H1 (cell line): ENCODE data around the gene PSPH. TPM values are rescaled to one million over a fixed set of nuclear protein-coding genes. Genes with fewer than 3 reads are reported as not detected.

Source experiments
- CTCF ChIA-PET: fragments of 300-600 bp; sonication (Branson Sonifier 250); formaldehyde crosslinking; loops from one replicate; lab custom pipeline; 2021; ENCODE audit not compliant: partially characterized antibody; lab: Charles Lee
- POLR2A ChIA-PET: fragments of 300-600 bp; sonication (Branson Sonifier 250); formaldehyde crosslinking; loops from one replicate; lab custom pipeline; 2021; ENCODE audit warnings: inconsistent platforms; ENCODE audit not compliant: partially characterized antibody; lab: Charles Lee
- DNase-seq, 2 experiments: peaks; one replicate each; pipeline versions ENCODE4 v3.0.0 to v3.0.0-alpha.2; 2010 to 2022; ENCODE audit warnings: low spot score in 2 of 2, low read depth in 1 of 2, mixed read lengths in 1 of 2
- FAIRE-seq: peaks from 2 replicates; lab custom pipeline; 2011; peaks lifted over from hg19 to GRCh38; lab: Jason Lieb, UNC
- H2AFZ ChIP-seq: 2 replicates; pipeline ENCODE4 v1.8.1; 2012; ENCODE audit warnings: low read length, inconsistent platforms
- H2AK5ac ChIP-seq: 2 replicates; pipeline ENCODE4 v1.6.1; 2013; ENCODE audit warnings: low read depth, low read length
- H2BK120ac ChIP-seq: replicated peaks from 2 replicates; pipeline ENCODE3; 2013; ENCODE audit warnings: low read depth, low read length, inconsistent platforms
- H2BK12ac ChIP-seq: 2 replicates; pipeline ENCODE4 v1.6.1; 2013; ENCODE audit warnings: low read depth, low read length
- H2BK15ac ChIP-seq: 2 replicates; pipeline ENCODE4 v1.6.1; 2013; ENCODE audit warnings: low read length
- H2BK20ac ChIP-seq: 2 replicates; pipeline ENCODE4 v1.6.1; 2013; ENCODE audit warnings: low read length
- H2BK5ac ChIP-seq: 2 replicates; pipeline ENCODE4 v1.6.1; 2013; ENCODE audit warnings: low read depth, low read length
- H3K14ac ChIP-seq: 2 replicates; pipeline ENCODE4 v1.6.1; 2013; ENCODE audit warnings: inconsistent platforms; ENCODE audit not compliant: insufficient read length
- H3K18ac ChIP-seq: 2 replicates; pipeline ENCODE4 v1.6.1; 2013; ENCODE audit warnings: low read length; ENCODE audit errors: extremely low read depth
- H3K23ac ChIP-seq: 2 replicates; pipeline ENCODE4 v1.6.1; 2013; ENCODE audit warnings: inconsistent platforms; ENCODE audit not compliant: insufficient read length
- H3K23me2 ChIP-seq: 2 replicates; pipeline ENCODE4 v1.6.1; 2013; ENCODE audit warnings: low read depth, low read length
- H3K27ac ChIP-seq: 2 replicates; pipeline ENCODE4 v1.6.1; 2011; ENCODE audit warnings: low read depth, low read length, inconsistent platforms
- H3K27me3 ChIP-seq, 4 experiments: replicated peaks in 1 of 4; 1 replicate in 1 of 4; 2 replicates in 3 of 4; pipeline versions ENCODE4 v1.6.1 to v1.8.1; 2011 to 2013; ENCODE audit warnings: low read length in 3 of 4, mild to moderate bottlenecking in 3 of 4, inconsistent platforms in 2 of 4, mixed read lengths in 2 of 4, moderate library complexity in 1 of 4; ENCODE audit not compliant: control insufficient read depth in 3 of 4, insufficient read depth in 3 of 4; ENCODE audit errors: extremely low read depth in 1 of 4
- H3K36me3 ChIP-seq, 4 experiments: 2 replicates each; pipeline versions ENCODE4 v1.6.1 to v1.8.1; 2011 to 2013; ENCODE audit warnings: mild to moderate bottlenecking in 4 of 4, low read length in 3 of 4, moderate library complexity in 2 of 4, control low read depth in 1 of 4, inconsistent platforms in 1 of 4; ENCODE audit not compliant: insufficient read depth in 4 of 4, control insufficient read depth in 2 of 4
- H3K4ac ChIP-seq: replicated peaks from 2 replicates; pipeline ENCODE3; 2013; ENCODE audit warnings: low read length, low read depth, mixed read lengths, inconsistent platforms; ENCODE audit not compliant: insufficient read length
- H3K4me1 ChIP-seq, 4 experiments: replicated peaks in 1 of 4; 1 replicate in 1 of 4; 2 replicates in 3 of 4; pipeline versions ENCODE4 v1.6.1 to v1.8.1; 2011 to 2013; ENCODE audit warnings: low read length in 3 of 4, inconsistent platforms in 2 of 4, mixed read lengths in 1 of 4; ENCODE audit not compliant: insufficient read depth in 4 of 4, control insufficient read depth in 3 of 4
- H3K4me2 ChIP-seq, 2 experiments: 2 replicates each; pipeline versions ENCODE4 v1.6.1 to v1.8.1; 2011 to 2013; ENCODE audit warnings: low read depth in 2 of 2, low read length in 2 of 2, control low read depth in 1 of 2, inconsistent platforms in 1 of 2, mild to moderate bottlenecking in 1 of 2; ENCODE audit not compliant: insufficient read depth in 1 of 2
- H3K4me3 ChIP-seq, 4 experiments: fragments of 200-600, 300-600 bp in 1 of 4; sonication (generic), shearing (Covaris generic), sonication (Bioruptor Twin) in 1 of 4; 2 replicates each; pipeline versions ENCODE4 v1.5.1 to v1.8.1; 2011 to 2016; ENCODE audit warnings: low read length in 4 of 4, low read depth in 3 of 4, control low read depth in 2 of 4, inconsistent platforms in 2 of 4, mild to moderate bottlenecking in 2 of 4, mixed read lengths in 1 of 4, moderate library complexity in 1 of 4; ENCODE audit not compliant: insufficient read depth in 2 of 4; ENCODE audit errors: extremely low read depth in 1 of 4
- H3K56ac ChIP-seq: replicated peaks from 2 replicates; pipeline ENCODE3; 2013; ENCODE audit warnings: low read depth, mild to moderate bottlenecking, mixed read lengths, low read length, inconsistent platforms; ENCODE audit not compliant: insufficient read length
- H3K79me1 ChIP-seq: 2 replicates; pipeline ENCODE4 v1.6.1; 2013; ENCODE audit warnings: low read depth, low read length, control low read depth
- H3K79me2 ChIP-seq, 2 experiments: 2 replicates each; pipeline versions ENCODE4 v1.6.1 to v1.8.1; 2012 to 2013; ENCODE audit warnings: low read length in 2 of 2, mild to moderate bottlenecking in 2 of 2, inconsistent platforms in 1 of 2; ENCODE audit not compliant: insufficient read depth in 2 of 2, control insufficient read depth in 1 of 2
- H3K9ac ChIP-seq, 4 experiments: replicated peaks in 1 of 4; 1 replicate in 1 of 4; 2 replicates in 3 of 4; pipeline versions ENCODE4 v1.6.1 to v1.8.1; 2011 to 2013; ENCODE audit warnings: low read depth in 3 of 4, low read length in 3 of 4, control low read depth in 2 of 4, mild to moderate bottlenecking in 2 of 4, moderate library complexity in 2 of 4, inconsistent platforms in 1 of 4; ENCODE audit errors: extremely low read depth in 1 of 4
- H3K9me3 ChIP-seq, 2 experiments: 2 replicates each; pipeline versions ENCODE4 v1.6.1 to v1.8.1; 2012 to 2013; ENCODE audit warnings: mild to moderate bottlenecking in 2 of 2, moderate library complexity in 2 of 2, control low read depth in 1 of 2, inconsistent platforms in 1 of 2, low read depth in 1 of 2, low read length in 1 of 2, mixed read lengths in 1 of 2; ENCODE audit not compliant: insufficient read depth in 2 of 2
- H4K20me1 ChIP-seq, 2 experiments: replicated peaks in 1 of 2; 2 replicates each; pipeline versions ENCODE3 to v1.8.1; 2011 to 2013; ENCODE audit warnings: inconsistent platforms in 2 of 2, low read length in 2 of 2, mild to moderate bottlenecking in 1 of 2; ENCODE audit not compliant: insufficient read depth in 2 of 2, control insufficient read depth in 1 of 2
- H4K5ac ChIP-seq: 2 replicates; pipeline ENCODE4 v1.6.1; 2013; ENCODE audit warnings: low read length, low read depth, mixed read lengths, inconsistent platforms; ENCODE audit not compliant: insufficient read length
- H4K8ac ChIP-seq: 2 replicates; pipeline ENCODE4 v1.8.0; 2013; ENCODE audit warnings: mild to moderate bottlenecking, moderate library complexity, low read length, inconsistent platforms; ENCODE audit not compliant: insufficient read depth; ENCODE audit errors: extremely low read depth
- H4K91ac ChIP-seq: replicated peaks from 2 replicates; pipeline ENCODE3; 2013; ENCODE audit warnings: low read length, mixed read lengths, inconsistent platforms; ENCODE audit not compliant: insufficient read length
- GABPA ChIP-seq: IDR thresholded peaks from 2 replicates; pipeline ENCODE4 v1.6.1; 2011; ENCODE audit warnings: mild to moderate bottlenecking, low read length, moderate library complexity, borderline replicate concordance; ENCODE audit not compliant: insufficient read depth
- SAP30 ChIP-seq: fragments of 300-600 bp; sonication (generic); IDR thresholded peaks from 2 replicates; pipeline ENCODE4 v1.7.1; 2012; ENCODE audit warnings: low read length, moderate library complexity, mild to moderate bottlenecking, inconsistent platforms; ENCODE audit not compliant: insufficient read depth, insufficient replicate concordance
- TAF1 ChIP-seq: IDR thresholded peaks from 2 replicates; pipeline ENCODE4 v1.6.1; 2011; ENCODE audit warnings: mild to moderate bottlenecking, low read depth, low read length
- YY1 ChIP-seq: IDR thresholded peaks from 2 replicates; pipeline ENCODE4 v1.6.1; 2011; ENCODE audit warnings: low read depth, mild to moderate bottlenecking, low read length
- WGBS, 2 experiments: shearing (Covaris generic) in 1 of 2; methylation state at CpG; one replicate each; pipeline versions ENCODE4 v1.1.6 to v1.1.7; 2013 to 2015; ENCODE audit warnings: low lambda C conversion rate in 2 of 2, mixed read lengths in 2 of 2, inconsistent platforms in 1 of 2, low coverage in 1 of 2, missing lambda C conversion rate in 1 of 2; ENCODE audit not compliant: insufficient replicate concordance in 2 of 2, insufficient coverage in 1 of 2, insufficient read length in 1 of 2; ENCODE audit errors: extremely low coverage in 1 of 2, missing lambda C conversion rate in 1 of 2; 5-methylcytosine and 5-hydroxymethylcytosine counted together
- polyA plus RNA-seq, 7 experiments: library from polyadenylated mRNA; depleted of rRNA in 3 of 7; stranded (reverse) in 5 of 7; unstranded in 2 of 7; fragments of >200 nt in 5 of 7; fragments of 200-250 nt in 2 of 7; gene quantifications; 1 replicate in 5 of 7; 2 replicates in 1 of 7; 4 replicates in 1 of 7; pipeline versions ENCODE4 v1.2.1 to v1.2.3, GENCODE V29; 2011 to 2013; ENCODE audit warnings: missing spikeins in 2 of 7, mixed read lengths in 2 of 7
- total RNA-seq: library from RNA; stranded (reverse); fragmentation: NEBNext Ultra II Directional; extraction: Animal tissue kit (Norgen Biotek cat#: 25700); gene quantifications from 2 replicates; pipeline ENCODE4 v1.2.1, GENCODE V29; 2021

Gene PSPH
- total and polyA plus RNA-seq, 2 of the 8 experiments (the other 6 are each of a cell fraction or from before 2014, with no cell fraction given) = 31.0 to 64.8 TPM

DNA sequence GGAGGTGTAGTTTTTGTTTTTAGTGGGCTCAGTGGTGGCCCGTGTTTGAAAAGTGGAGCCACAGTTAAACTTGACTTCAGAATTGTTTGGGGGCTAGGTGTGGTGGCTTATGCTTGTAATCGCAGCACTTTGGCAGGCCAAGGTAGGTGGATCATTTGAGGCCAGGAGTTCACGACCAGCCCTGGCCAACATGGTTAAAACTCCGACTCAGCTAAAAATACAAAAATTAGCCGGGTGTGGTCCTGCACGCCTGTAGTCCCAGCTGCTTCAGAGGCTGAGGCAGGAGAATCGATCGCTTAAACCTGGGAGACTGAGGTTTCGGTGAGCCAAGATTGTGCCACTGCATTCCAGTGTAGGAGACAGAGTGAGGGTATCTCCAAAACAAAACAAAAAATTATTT lies 2.1 kb upstream of the PSPH start:
- Histone ChIP-seq H4K5ac (no peak overlapping the region), H4K20me1 (peaks cover 0 to 3% of the 10 kb centered on the region in 2 experiments), H2BK12ac (no peak overlapping the region), H3K27me3 (no peaks in the 10 kb centered on the region), H3K23ac (no peak overlapping the region), H3K36me3 (peaks cover 24 to 59% (median 47%) of the 10 kb centered on the region in 4 experiments), H3K79me1 (peaks cover 2% of the 10 kb centered on the region; the same call in 1 of the 2 replicates), H3K4me1 (peaks cover 0 to 11% (median 1%) of the 10 kb centered on the region in 4 experiments; a peak in 6 of 7 replicates), H3K4me2 (peak overlapping the region; percentile 58 to 71), H4K8ac (no peak overlapping the region), H3K27ac (no peak overlapping the region), H2BK5ac (no peak overlapping the region), H2BK120ac (no peak overlapping the region), H3K56ac (no peak overlapping the region), H2BK20ac (no peak overlapping the region), H3K9ac (peak overlapping the region in 1 of 4 experiments; percentile 20; a peak in 1 of 7 replicates), H3K4ac (no peak overlapping the region), H2AK5ac (no peak overlapping the region), H4K91ac (no peak overlapping the region), H2AFZ (no peak overlapping the region), H3K79me2 (peaks cover 7 to 61% of the 10 kb centered on the region in 2 experiments), H3K9me3 (no peaks in the 10 kb centered on the region), H3K4me3 (peak overlapping the region in 2 of 4 experiments; percentile 4 to 98; a peak in 3 of 8 replicates), H3K23me2 (no peaks in the 10 kb centered on the region; the same call in 1 of the 2 replicates), H2BK15ac (no peak overlapping the region), H3K14ac (no peak overlapping the region), H3K18ac (no peak overlapping the region)
- no peak for FAIRE-seq
- ChIA-PET POLR2A (interaction anchor here (1.2 to 44.4 kb wide), 5 partner anchors 9 to 30 kb away, joined by 4 to 869 read pairs (median 14); partner anchors contain the start of gene SUMF2), CTCF (no interaction called here)
- WGBS, 2 experiments = 96% methylated on average over 9 of the region's 9 CpGs; no CpG with 5 or more reads in 1 of the 2 experiments
- no peak for DNase-seq
- TF ChIP-seq SAP30 (no peak), YY1 (no peak), GABPA (no peak), TAF1 (no peak)
